ENCODE measurements around the gene C19orf53.

DNA sequence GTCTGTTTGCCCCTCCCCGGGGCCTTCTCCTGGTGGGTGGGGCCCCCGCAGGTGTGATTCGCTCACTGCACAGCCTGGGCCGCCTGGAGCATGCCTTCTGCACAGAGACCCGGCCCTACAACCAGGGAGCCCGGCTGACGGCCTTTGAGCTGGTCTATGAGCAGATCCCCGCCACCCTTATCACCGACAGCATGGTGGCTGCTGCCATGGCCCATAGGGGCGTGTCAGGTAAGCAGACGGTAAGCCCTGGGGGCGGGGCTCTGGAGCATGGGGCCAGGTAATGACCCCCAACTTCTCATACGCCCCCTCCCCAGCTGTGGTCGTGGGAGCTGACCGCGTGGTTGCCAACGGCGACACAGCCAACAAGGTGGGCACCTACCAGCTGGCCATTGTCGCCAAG lies 5.7 kb upstream of the C19orf53 start:
- TF ChIP-seq, protein P1, sequence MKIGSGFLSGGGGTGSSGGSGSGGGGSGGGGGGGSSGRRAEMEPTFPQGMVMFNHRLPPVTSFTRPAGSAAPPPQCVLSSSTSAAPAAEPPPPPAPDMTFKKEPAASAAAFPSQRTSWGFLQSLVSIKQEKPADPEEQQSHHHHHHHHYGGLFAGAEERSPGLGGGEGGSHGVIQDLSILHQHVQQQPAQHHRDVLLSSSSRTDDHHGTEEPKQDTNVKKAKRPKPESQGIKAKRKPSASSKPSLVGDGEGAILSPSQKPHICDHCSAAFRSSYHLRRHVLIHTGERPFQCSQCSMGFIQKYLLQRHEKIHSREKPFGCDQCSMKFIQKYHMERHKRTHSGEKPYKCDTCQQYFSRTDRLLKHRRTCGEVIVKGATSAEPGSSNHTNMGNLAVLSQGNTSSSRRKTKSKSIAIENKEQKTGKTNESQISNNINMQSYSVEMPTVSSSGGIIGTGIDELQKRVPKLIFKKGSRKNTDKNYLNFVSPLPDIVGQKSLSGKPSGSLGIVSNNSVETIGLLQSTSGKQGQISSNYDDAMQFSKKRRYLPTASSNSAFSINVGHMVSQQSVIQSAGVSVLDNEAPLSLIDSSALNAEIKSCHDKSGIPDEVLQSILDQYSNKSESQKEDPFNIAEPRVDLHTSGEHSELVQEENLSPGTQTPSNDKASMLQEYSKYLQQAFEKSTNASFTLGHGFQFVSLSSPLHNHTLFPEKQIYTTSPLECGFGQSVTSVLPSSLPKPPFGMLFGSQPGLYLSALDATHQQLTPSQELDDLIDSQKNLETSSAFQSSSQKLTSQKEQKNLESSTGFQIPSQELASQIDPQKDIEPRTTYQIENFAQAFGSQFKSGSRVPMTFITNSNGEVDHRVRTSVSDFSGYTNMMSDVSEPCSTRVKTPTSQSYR (CRISPR knock-in tag; IDR thresholded peaks at IDR 0.05; ENCODE audit: borderline replicate concordance): no peak
- TF ChIP-seq POLR2A (IDR thresholded peaks at IDR 0.05; ENCODE audit: insufficient read depth in 1 of 2, low read depth in 2 of 2, low read length in 2 of 2): no peak
- TF ChIP-seq HDAC6 (IDR thresholded peaks at IDR 0.05; ENCODE audit: low read depth, low read length): no peak
- no peak for TF ChIP-seq ZNF777 (CRISPR knock-in tag; IDR thresholded peaks at IDR 0.05)
- TF ChIP-seq ZNF878 (CRISPR knock-in tag; IDR thresholded peaks at IDR 0.05): no peak
- no peak for TF ChIP-seq KDM6A (CRISPR knock-in tag; IDR thresholded peaks at IDR 0.05; ENCODE audit: low read depth)
- TF ChIP-seq, protein P2, sequence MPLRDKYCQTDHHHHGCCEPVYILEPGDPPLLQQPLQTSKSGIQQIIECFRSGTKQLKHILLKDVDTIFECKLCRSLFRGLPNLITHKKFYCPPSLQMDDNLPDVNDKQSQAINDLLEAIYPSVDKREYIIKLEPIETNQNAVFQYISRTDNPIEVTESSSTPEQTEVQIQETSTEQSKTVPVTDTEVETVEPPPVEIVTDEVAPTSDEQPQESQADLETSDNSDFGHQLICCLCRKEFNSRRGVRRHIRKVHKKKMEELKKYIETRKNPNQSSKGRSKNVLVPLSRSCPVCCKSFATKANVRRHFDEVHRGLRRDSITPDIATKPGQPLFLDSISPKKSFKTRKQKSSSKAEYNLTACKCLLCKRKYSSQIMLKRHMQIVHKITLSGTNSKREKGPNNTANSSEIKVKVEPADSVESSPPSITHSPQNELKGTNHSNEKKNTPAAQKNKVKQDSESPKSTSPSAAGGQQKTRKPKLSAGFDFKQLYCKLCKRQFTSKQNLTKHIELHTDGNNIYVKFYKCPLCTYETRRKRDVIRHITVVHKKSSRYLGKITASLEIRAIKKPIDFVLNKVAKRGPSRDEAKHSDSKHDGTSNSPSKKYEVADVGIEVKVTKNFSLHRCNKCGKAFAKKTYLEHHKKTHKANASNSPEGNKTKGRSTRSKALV (CRISPR knock-in tag; IDR thresholded peaks at IDR 0.05): no peak
- TF ChIP-seq TP53 (CRISPR knock-in tag; conservative IDR thresholded peaks at IDR 0.05): no peak
- TF ChIP-seq GATA4 (IDR thresholded peaks at IDR 0.05; ENCODE audit: borderline replicate concordance, low read depth): no peak
- no peak for TF ChIP-seq MIER3 (CRISPR knock-in tag; IDR thresholded peaks at IDR 0.05; ENCODE audit: borderline replicate concordance)

Measured in HepG2 (cell line).